SK-N-SH (cell line): ENCODE results near the gene ADK.

Source experiments
- CTCF ChIP-seq: fragments of 200-600 bp; sonication (generic); IDR thresholded peaks from 2 replicates; pipeline ENCODE4 v1.6.1; 2017; ENCODE audit warnings: antibody characterized with exemption, mild to moderate bottlenecking, moderate library complexity
- EP300 ChIP-seq, 2 experiments: IDR thresholded peaks; 2 replicates each; pipeline versions ENCODE4 v1.4.0 to v1.6.1; 2012; ENCODE audit warnings: borderline replicate concordance in 1 of 2, low read depth in 1 of 2, low read length in 1 of 2
- FOXM1 ChIP-seq: IDR thresholded peaks from 2 replicates; pipeline ENCODE4 v1.4.0; 2012; ENCODE audit warnings: low read depth, mild to moderate bottlenecking
- GABPA ChIP-seq: IDR thresholded peaks from 2 replicates; pipeline ENCODE4 v1.4.0; 2012; ENCODE audit warnings: low read depth, mild to moderate bottlenecking
- IRF3 ChIP-seq: fragments of 150-350 bp; IDR thresholded peaks from 2 replicates; pipeline ENCODE4 v1.6.1; 2016; ENCODE audit warnings: mild to moderate bottlenecking, low read depth, low read length
- MAX ChIP-seq: IDR thresholded peaks from 2 replicates; pipeline ENCODE4 v1.4.0; 2012; ENCODE audit warnings: low read depth
- REST ChIP-seq: IDR thresholded peaks from 2 replicates; pipeline ENCODE4 v1.6.1; 2012; ENCODE audit warnings: mild to moderate bottlenecking, low read depth, low read length, moderate library complexity
- SMC3 ChIP-seq: IDR thresholded peaks from 2 replicates; pipeline ENCODE4 v1.6.1; 2012; ENCODE audit warnings: low read depth, low read length, improper control_type of control experiment
- TAF1 ChIP-seq: IDR thresholded peaks from 2 replicates; pipeline ENCODE4 v1.6.1; 2012; ENCODE audit warnings: low read depth, mild to moderate bottlenecking, low read length, moderate library complexity, borderline replicate concordance
- YY1 ChIP-seq: IDR thresholded peaks from 2 replicates; pipeline ENCODE4 v1.4.0; 2012; ENCODE audit warnings: low read depth, mild to moderate bottlenecking

- TF ChIP-seq CTCF (no peak), YY1 (no peak), REST (no peak), TAF1 (no peak), MAX (no peak), IRF3 (no peak), SMC3 (no peak), EP300 (IDR thresholded peaks at IDR 0.05; ENCODE audit: borderline replicate concordance in 1 of 2, low read depth in 1 of 2, low read length in 1 of 2) (no peak), GABPA (no peak), FOXM1 (no peak)
Measured at GRCh38 chr10:74514322-74514721, 363.3 kb downstream of the ADK start.
